ENCODE results near the gene CELF4. TPM values are rescaled to one million over a fixed set of nuclear protein-coding genes. Genes with fewer than 3 reads are reported as not detected.

The CELF4 gene
- total and polyA plus RNA-seq, 10 donors = 0.46 to 3.5 (median 0.78) TPM

GRCh38 chr18:37452682-37453385 lies 112.8 kb downstream of the CELF4 start:
- no peak for TF ChIP-seq POLR2AphosphoS5 (IDR thresholded peaks at IDR 0.05)
- no peak for TF ChIP-seq POLR2A (IDR thresholded peaks at IDR 0.05)
- no peak for TF ChIP-seq CTCF (IDR thresholded peaks at IDR 0.05 in 8 of 11, conservative IDR thresholded peaks at IDR 0.05 in 3 of 11)
- no peaks in the 10 kb centered on the region for H3K36me3 ChIP-seq
- H3K4me3 ChIP-seq = no peak overlapping the region
- WGBS, 5 donors = 41 to 69% (median 45%) methylated on average over 4 of the region's 4 CpGs
- peaks cover 0 to 31% (median 15%) of the 10 kb centered on the region in 6 donors for H3K4me1 ChIP-seq
- no peaks in the 10 kb centered on the region for H3K9me3 ChIP-seq
- peak overlapping the region in 7 of 8 donors; percentile 39 to 67 (median 58) for H3K27ac ChIP-seq
- DNase-seq = no peak
- H3K27me3 ChIP-seq (replicated peaks in 1 of 7) = peaks cover 0 to 4% (median 0%) of the 10 kb centered on the region in 7 donors
- intact Hi-C loops (cut with DNase I; ENCODE audit: low total_unique reads) = no loop called here

GRCh38 chr18:37452015-37452414 lies 113.6 kb downstream of the CELF4 start:
- peaks cover 0 to 10% (median 0%) of the 10 kb centered on the region in 7 donors for H3K27me3 ChIP-seq (replicated peaks in 1 of 7)
- no peak for TF ChIP-seq POLR2AphosphoS5 (IDR thresholded peaks at IDR 0.05)
- no peak for TF ChIP-seq CTCF (IDR thresholded peaks at IDR 0.05 in 8 of 11, conservative IDR thresholded peaks at IDR 0.05 in 3 of 11)
- no peak for TF ChIP-seq POLR2A (IDR thresholded peaks at IDR 0.05)
- H3K4me3 ChIP-seq = no peak overlapping the region
- intact Hi-C loops (cut with DNase I; ENCODE audit: low total_unique reads) = no loop called here
- WGBS, 5 donors = 79 to 95% (median 87%) methylated on average over 6 of the region's 6 CpGs
- peaks cover 0 to 31% (median 15%) of the 10 kb centered on the region in 6 donors for H3K4me1 ChIP-seq
- H3K9me3 ChIP-seq = no peaks in the 10 kb centered on the region
- peak overlapping the region in 7 of 8 donors; percentile 14 to 67 (median 55) for H3K27ac ChIP-seq
- H3K36me3 ChIP-seq = no peaks in the 10 kb centered on the region
- no peak for DNase-seq

GRCh38 chr18:37451239-37451825 lies 114.3 kb downstream of the CELF4 start:
- H3K4me1 ChIP-seq = peaks cover 0 to 31% (median 15%) of the 10 kb centered on the region in 6 donors
- no peaks in the 10 kb centered on the region for H3K36me3 ChIP-seq
- WGBS, 5 donors = 88 to 95% (median 93%) methylated on average over 14 of the region's 14 CpGs
- H3K4me3 ChIP-seq = no peak overlapping the region
- no peaks in the 10 kb centered on the region for H3K9me3 ChIP-seq
- no peak for DNase-seq
- intact Hi-C loops (cut with DNase I; ENCODE audit: low total_unique reads) = no loop called here
- TF ChIP-seq CTCF (IDR thresholded peaks at IDR 0.05 in 8 of 11, conservative IDR thresholded peaks at IDR 0.05 in 3 of 11) (no peak), POLR2A (IDR thresholded peaks at IDR 0.05) (no peak), POLR2AphosphoS5 (IDR thresholded peaks at IDR 0.05) (no peak)
- H3K27me3 ChIP-seq (replicated peaks in 1 of 7) = peaks cover 0 to 10% (median 0%) of the 10 kb centered on the region in 7 donors
- peak overlapping the region in 1 of 8 donors; percentile 67 for H3K27ac ChIP-seq

All from spleen (tissue), 11 donors.